Panc1 (cell line): ENCODE measurements around the gene NDEL1.

Experiments
- POLR2AphosphoS5 ChIP-seq: IDR thresholded peaks from 2 replicates; pipeline ENCODE4 v1.6.1; 2012; ENCODE audit warnings: mild to moderate bottlenecking, low read depth, low read length, moderate library complexity
- SIN3A ChIP-seq: IDR thresholded peaks from 2 replicates; pipeline ENCODE4 v1.6.1; 2012; ENCODE audit warnings: low read depth, mild to moderate bottlenecking, low read length, moderate library complexity, borderline replicate concordance; ENCODE audit not compliant: insufficient read depth
- TF ChIP-seq, protein P1 (sequence below): fragments of 450-650 bp; IDR thresholded peaks from 2 replicates; pipeline ENCODE4 v1.5.1; 2017; ENCODE audit warnings: mild to moderate bottlenecking

DNA sequence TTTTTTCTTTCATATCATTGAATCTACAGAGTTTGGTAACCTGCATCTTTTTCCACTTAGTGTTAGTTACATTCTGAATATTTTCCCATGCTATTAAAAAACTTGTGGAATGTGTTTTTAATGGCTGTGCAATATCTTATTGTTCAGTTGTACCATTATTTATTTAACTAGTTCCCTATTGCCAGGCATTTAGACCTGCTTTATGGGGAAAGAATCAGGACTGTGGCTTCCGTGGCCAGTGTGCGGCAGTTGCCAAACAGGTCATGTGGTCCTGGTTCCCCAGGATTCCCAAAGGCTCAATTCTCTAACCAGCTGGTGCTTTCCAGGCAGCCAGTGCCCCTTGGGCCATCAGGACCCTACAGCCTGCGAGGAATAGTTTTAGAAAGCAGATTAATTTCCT, 30.8 kb downstream of the NDEL1 start:
- TF ChIP-seq, protein P1, sequence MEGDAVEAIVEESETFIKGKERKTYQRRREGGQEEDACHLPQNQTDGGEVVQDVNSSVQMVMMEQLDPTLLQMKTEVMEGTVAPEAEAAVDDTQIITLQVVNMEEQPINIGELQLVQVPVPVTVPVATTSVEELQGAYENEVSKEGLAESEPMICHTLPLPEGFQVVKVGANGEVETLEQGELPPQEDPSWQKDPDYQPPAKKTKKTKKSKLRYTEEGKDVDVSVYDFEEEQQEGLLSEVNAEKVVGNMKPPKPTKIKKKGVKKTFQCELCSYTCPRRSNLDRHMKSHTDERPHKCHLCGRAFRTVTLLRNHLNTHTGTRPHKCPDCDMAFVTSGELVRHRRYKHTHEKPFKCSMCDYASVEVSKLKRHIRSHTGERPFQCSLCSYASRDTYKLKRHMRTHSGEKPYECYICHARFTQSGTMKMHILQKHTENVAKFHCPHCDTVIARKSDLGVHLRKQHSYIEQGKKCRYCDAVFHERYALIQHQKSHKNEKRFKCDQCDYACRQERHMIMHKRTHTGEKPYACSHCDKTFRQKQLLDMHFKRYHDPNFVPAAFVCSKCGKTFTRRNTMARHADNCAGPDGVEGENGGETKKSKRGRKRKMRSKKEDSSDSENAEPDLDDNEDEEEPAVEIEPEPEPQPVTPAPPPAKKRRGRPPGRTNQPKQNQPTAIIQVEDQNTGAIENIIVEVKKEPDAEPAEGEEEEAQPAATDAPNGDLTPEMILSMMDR = no peak
- TF ChIP-seq SIN3A = no peak
- no peak for TF ChIP-seq POLR2AphosphoS5
